HepG2 (cell line): ENCODE data around the gene CHMP6. TPM values are rescaled to one million over a fixed set of nuclear protein-coding genes. Genes with fewer than 3 reads are reported as not detected.

ENCODE experiments used
- ATAC-seq: fragments of 200-7000 bp; cut with Tn5 transposase; 3 replicates; pipeline ENCODE4 v1.9.1; 2020; ENCODE audit warnings: mild to moderate bottlenecking, moderate library complexity
- BruUV-seq: library from RNA; stranded (reverse); fragments of 400-500 nt; replicated peaks from 2 replicates; lab custom pipeline; 2021; lab: Mats Ljungman, UMichigan
- CTCF ChIA-PET: fragments of 300-600 bp; formaldehyde crosslinking; extraction: SDS; loops from one replicate; lab custom pipeline; 2021; ENCODE audit warnings: low total read pairs, inconsistent platforms, low intra/inter-chr PET ratio; lab: Yijun Ruan, JAX
- POLR2A ChIA-PET: fragments of 350-600 bp; sonication (Branson Sonifier 250); formaldehyde crosslinking; loops from one replicate; lab custom pipeline; 2020; ENCODE audit warnings: antibody characterized with exemption, inconsistent platforms; lab: Yijun Ruan, JAX
- DNase-seq: peaks from one replicate; pipeline ENCODE4 v3.0.0-alpha.2; 2015; ENCODE audit warnings: low spot score
- FAIRE-seq: peaks from 3 replicates; lab custom pipeline; 2011; peaks lifted over from hg19 to GRCh38; lab: Jason Lieb, UNC
- H2AFZ ChIP-seq: one replicate; pipeline ENCODE4 v1.6.1; 2011; ENCODE audit warnings: low read length, inconsistent platforms
- H3K27ac ChIP-seq: fragments of 300-600 bp; 3 replicates; pipeline ENCODE4 v1.8.0; 2011; ENCODE audit warnings: mixed run types, mild to moderate bottlenecking, mixed read lengths, low read length, inconsistent platforms; ENCODE audit not compliant: insufficient read depth; ENCODE audit errors: extremely low read length
- H3K27me3 ChIP-seq, 2 experiments: fragments of 200-600 bp in 1 of 2; 2 replicates in 1 of 2; 3 replicates in 1 of 2; pipeline versions ENCODE4 v1.6.0 to v1.8.0; 2011; ENCODE audit warnings: low read length in 2 of 2, mild to moderate bottlenecking in 2 of 2, moderate library complexity in 2 of 2, inconsistent platforms in 1 of 2; ENCODE audit not compliant: insufficient read depth in 2 of 2, control insufficient read depth in 1 of 2
- H3K36me3 ChIP-seq, 2 experiments: fragments of 200-600 bp in 1 of 2; replicated peaks in 1 of 2; 2 replicates in 1 of 2; 3 replicates in 1 of 2; pipeline versions ENCODE4 v1.5.1 to v1.8.0; 2011; ENCODE audit warnings: low read length in 2 of 2, inconsistent platforms in 1 of 2; ENCODE audit not compliant: insufficient read depth in 2 of 2, control insufficient read depth in 1 of 2
- H3K4me1 ChIP-seq: 2 replicates; pipeline ENCODE4 v1.5.1; 2012; ENCODE audit warnings: low read length, inconsistent platforms; ENCODE audit not compliant: insufficient read depth
- H3K4me2 ChIP-seq: 2 replicates; pipeline ENCODE4 v1.6.0; 2011; ENCODE audit warnings: low read depth, low read length, inconsistent platforms
- H3K4me3 ChIP-seq, 3 experiments: fragments of 200-600 bp in 1 of 3; sonication (generic), shearing (Covaris generic) in 1 of 3; replicated peaks in 1 of 3; 2 replicates each; pipeline ENCODE4 v1.5.1; 2011 to 2016; ENCODE audit warnings: low read length in 3 of 3, inconsistent platforms in 2 of 3, low read depth in 2 of 3, mild to moderate bottlenecking in 2 of 3, control low read depth in 1 of 3, mixed read lengths in 1 of 3; ENCODE audit not compliant: insufficient read depth in 1 of 3
- H3K79me2 ChIP-seq: one replicate; pipeline ENCODE4 v1.6.1; 2011; ENCODE audit warnings: low read length, inconsistent platforms; ENCODE audit not compliant: insufficient read depth
- H3K9ac ChIP-seq: 2 replicates; pipeline ENCODE4 v1.6.0; 2011; ENCODE audit warnings: mild to moderate bottlenecking, low read depth, low read length, inconsistent platforms; ENCODE audit not compliant: insufficient read depth
- H3K9me3 ChIP-seq: 2 replicates; pipeline ENCODE4 v1.5.1; 2012; ENCODE audit warnings: mild to moderate bottlenecking, low read length
- H4K20me1 ChIP-seq: 2 replicates; pipeline ENCODE4 v1.6.0; 2011; ENCODE audit warnings: inconsistent platforms, mild to moderate bottlenecking, low read length, moderate library complexity; ENCODE audit not compliant: insufficient read depth
- AGO2 ChIP-seq: fragments of 200-400 bp; formaldehyde crosslinking; optimal IDR thresholded peaks from 2 replicates; pipeline ENCODE3; 2017; ENCODE audit warnings: mild to moderate bottlenecking, low read depth, low read length, moderate library complexity
- HNRNPL ChIP-seq: fragments of 200-400 bp; formaldehyde crosslinking; IDR thresholded peaks from 2 replicates; pipeline ENCODE4 v1.6.1; 2017; ENCODE audit warnings: mild to moderate bottlenecking, low read depth, low read length
- NAIF1 ChIP-seq: sonication (generic); formaldehyde crosslinking; IDR thresholded peaks from 2 replicates; pipeline ENCODE4 v1.5.0; 2020; ENCODE audit warnings: mild to moderate bottlenecking, missing genetic modification reagents, borderline replicate concordance
- POLR2AphosphoS2 ChIP-seq: IDR thresholded peaks from 2 replicates; pipeline ENCODE4 v1.6.1; 2011; ENCODE audit warnings: low read depth, low read length, improper control_type of control experiment
- RBM22 ChIP-seq: fragments of 200-400 bp; formaldehyde crosslinking; optimal IDR thresholded peaks from 2 replicates; pipeline ENCODE3; 2017; ENCODE audit warnings: mild to moderate bottlenecking, low read length, moderate library complexity
- WGBS: methylation state at CpG from one replicate; pipeline ENCODE4 v1.1.6; 2017; ENCODE audit warnings: low lambda C conversion rate; 5-methylcytosine and 5-hydroxymethylcytosine counted together
- in situ Hi-C: cut with HindIII; loops from 2 replicates; pipeline ENCODE4 v1.10.0; 2017; ENCODE audit warnings: low pct_unique_long_range_greater_than_20kb; ENCODE audit not compliant: extremely low pct_ligation_motif_present
- intact Hi-C: fragments of 100-400 bp; cut with micrococcal nuclease; formaldehyde crosslinking; loops from one replicate; pipeline ENCODE4 v1.10.0; 2022; ENCODE audit not compliant: unreplicated experiment
- polyA plus RNA-seq, 8 experiments: library from polyadenylated mRNA; depleted of rRNA in 3 of 8; stranded (reverse) in 7 of 8; unstranded in 1 of 8; fragments of >200 nt; fragmentation: Illumina TruSeq in 4 of 8; extraction: Trizol in 4 of 8; gene quantifications; 2 replicates each; pipeline versions ENCODE4 v1.2.1 to v1.2.3, GENCODE V29; 2011 to 2016; ENCODE audit warnings: low read depth in 4 of 8, missing spikeins in 1 of 8, mixed read lengths in 1 of 8; ENCODE audit not compliant: insufficient read depth in 1 of 8
- total RNA-seq, 5 experiments: library from RNA; depleted of rRNA; stranded (reverse); fragments of >200 nt; fragmentation: Illumina TruSeq; extraction: Trizol; gene quantifications; 2 replicates each; pipeline ENCODE4 v1.2.3, GENCODE V29; 2016; ENCODE audit warnings: low read depth in 1 of 5
- TF ChIP-seq, protein P1 (sequence below): sonication (generic); formaldehyde crosslinking; IDR thresholded peaks from 2 replicates; pipeline ENCODE4 v1.4.0; 2020; ENCODE audit warnings: missing genetic modification reagents

CHMP6 gene
- total and polyA plus RNA-seq, 2 of the 13 experiments (the other 11 are each of a cell fraction or from before 2014, with no cell fraction given): 11.1 to 24.2 TPM

GRCh38 chr17:80960037-80960796 is 31.4 kb upstream of the CHMP6 start:
- DNase-seq (no peak), FAIRE-seq (no peak), ATAC-seq (no peak)
- intact Hi-C loops: no loop called here
- Histone ChIP-seq H3K36me3 (peaks cover 9% of the 10 kb centered on the region in 2 experiments; a peak in 3 of 5 replicates), H3K27ac (no peak overlapping the region), H3K27me3 (no peaks in the 10 kb centered on the region), H3K9me3 (no peaks in the 10 kb centered on the region), H3K79me2 (no peaks in the 10 kb centered on the region), H3K4me2 (no peak overlapping the region), H2AFZ (no peak overlapping the region), H4K20me1 (no peaks in the 10 kb centered on the region), H3K4me1 (no peaks in the 10 kb centered on the region), H3K9ac (no peak overlapping the region), H3K4me3 (no peak overlapping the region)
- ChIA-PET POLR2A (no interaction called here), CTCF (no interaction called here)
- WGBS: 98% methylated on average over 10 of the region's 24 CpGs
- in situ Hi-C loops: no loop called here
- TF ChIP-seq, protein P1, sequence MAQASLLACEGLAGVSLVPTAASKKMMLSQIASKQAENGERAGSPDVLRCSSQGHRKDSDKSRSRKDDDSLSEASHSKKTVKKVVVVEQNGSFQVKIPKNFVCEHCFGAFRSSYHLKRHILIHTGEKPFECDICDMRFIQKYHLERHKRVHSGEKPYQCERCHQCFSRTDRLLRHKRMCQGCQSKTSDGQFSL (CRISPR knock-in tag): no peak
- peak; percentile 37 for TF ChIP-seq RBM22
- TF ChIP-seq HNRNPL: 0 out of 2 replicates have a peak, but pooled peaks have one; percentile 64
- no TSS peak for BruUV-seq

GRCh38 chr17:80960797-80961452 is 30.7 kb upstream of the CHMP6 start:
- BruUV-seq: no TSS peak
- ChIA-PET POLR2A (no interaction called here), CTCF (no interaction called here)

More at GRCh38 chr17:80960797-80961452, 30.7 kb upstream of the CHMP6 start:
- Histone ChIP-seq H3K36me3 (peaks cover 9% of the 10 kb centered on the region in 2 experiments; a peak in 3 of 5 replicates), H4K20me1 (no peaks in the 10 kb centered on the region), H3K4me3 (no peak overlapping the region), H3K79me2 (no peaks in the 10 kb centered on the region), H3K4me2 (no peak overlapping the region), H3K4me1 (no peaks in the 10 kb centered on the region), H3K27ac (no peak overlapping the region), H2AFZ (no peak overlapping the region), H3K27me3 (no peaks in the 10 kb centered on the region), H3K9ac (no peak overlapping the region), H3K9me3 (no peaks in the 10 kb centered on the region)
- 91% methylated on average over 7 of the region's 31 CpGs for WGBS
- in situ Hi-C loops (no loop called here), intact Hi-C loops (no loop called here)
- TF ChIP-seq POLR2AphosphoS2 (no peak), AGO2 (peak; percentile 47), NAIF1 (CRISPR knock-in tag) (no peak)
- FAIRE-seq (no peak), ATAC-seq (no peak), DNase-seq (no peak)
